HepG2 (cell line): ENCODE data around the gene ANKRD36C. TPM values are rescaled to one million over a fixed set of nuclear protein-coding genes. Genes with fewer than 3 reads are reported as not detected.
A peak's percentile ranks its signal among the peaks of the same experiment; 100 is the strongest.
"Not testable (repeated sequence)": the region's sequence is repeated elsewhere in the genome, so short reads cannot be mapped to it uniquely, and the experiment has no call there.

Experiments used
- ATAC-seq: fragments of 200-7000 bp; cut with Tn5 transposase; 3 replicates; pipeline ENCODE4 v1.9.1; 2020; ENCODE audit warnings: mild to moderate bottlenecking, moderate library complexity
- BruUV-seq: library from RNA; stranded (reverse); fragments of 400-500 nt; replicated peaks from 2 replicates; lab custom pipeline; 2021; lab: Mats Ljungman, UMichigan
- CTCF ChIA-PET: fragments of 300-600 bp; formaldehyde crosslinking; extraction: SDS; loops from one replicate; lab custom pipeline; 2021; ENCODE audit warnings: low total read pairs, inconsistent platforms, low intra/inter-chr PET ratio; lab: Yijun Ruan, JAX
- POLR2A ChIA-PET: fragments of 350-600 bp; sonication (Branson Sonifier 250); formaldehyde crosslinking; loops from one replicate; lab custom pipeline; 2020; ENCODE audit warnings: antibody characterized with exemption, inconsistent platforms; lab: Yijun Ruan, JAX
- DNase-seq: peaks from one replicate; pipeline ENCODE4 v3.0.0-alpha.2; 2015; ENCODE audit warnings: low spot score
- FAIRE-seq: peaks from 3 replicates; lab custom pipeline; 2011; peaks lifted over from hg19 to GRCh38; lab: Jason Lieb, UNC
- H2AFZ ChIP-seq: one replicate; pipeline ENCODE4 v1.6.1; 2011; ENCODE audit warnings: low read length, inconsistent platforms
- H3K27ac ChIP-seq: fragments of 300-600 bp; 3 replicates; pipeline ENCODE4 v1.8.0; 2011; ENCODE audit warnings: mixed run types, mild to moderate bottlenecking, mixed read lengths, low read length, inconsistent platforms; ENCODE audit not compliant: insufficient read depth; ENCODE audit errors: extremely low read length
- H3K27me3 ChIP-seq, 2 experiments: fragments of 200-600 bp in 1 of 2; 2 replicates in 1 of 2; 3 replicates in 1 of 2; pipeline versions ENCODE4 v1.6.0 to v1.8.0; 2011; ENCODE audit warnings: low read length in 2 of 2, mild to moderate bottlenecking in 2 of 2, moderate library complexity in 2 of 2, inconsistent platforms in 1 of 2; ENCODE audit not compliant: insufficient read depth in 2 of 2, control insufficient read depth in 1 of 2
- H3K36me3 ChIP-seq, 2 experiments: fragments of 200-600 bp in 1 of 2; replicated peaks in 1 of 2; 2 replicates in 1 of 2; 3 replicates in 1 of 2; pipeline versions ENCODE4 v1.5.1 to v1.8.0; 2011; ENCODE audit warnings: low read length in 2 of 2, inconsistent platforms in 1 of 2; ENCODE audit not compliant: insufficient read depth in 2 of 2, control insufficient read depth in 1 of 2
- H3K4me1 ChIP-seq: 2 replicates; pipeline ENCODE4 v1.5.1; 2012; ENCODE audit warnings: low read length, inconsistent platforms; ENCODE audit not compliant: insufficient read depth
- H3K4me2 ChIP-seq: 2 replicates; pipeline ENCODE4 v1.6.0; 2011; ENCODE audit warnings: low read depth, low read length, inconsistent platforms
- H3K4me3 ChIP-seq, 3 experiments: fragments of 200-600 bp in 1 of 3; sonication (generic), shearing (Covaris generic) in 1 of 3; replicated peaks in 1 of 3; 2 replicates each; pipeline ENCODE4 v1.5.1; 2011 to 2016; ENCODE audit warnings: low read length in 3 of 3, inconsistent platforms in 2 of 3, low read depth in 2 of 3, mild to moderate bottlenecking in 2 of 3, control low read depth in 1 of 3, mixed read lengths in 1 of 3; ENCODE audit not compliant: insufficient read depth in 1 of 3
- H3K79me2 ChIP-seq: one replicate; pipeline ENCODE4 v1.6.1; 2011; ENCODE audit warnings: low read length, inconsistent platforms; ENCODE audit not compliant: insufficient read depth
- H3K9ac ChIP-seq: 2 replicates; pipeline ENCODE4 v1.6.0; 2011; ENCODE audit warnings: mild to moderate bottlenecking, low read depth, low read length, inconsistent platforms; ENCODE audit not compliant: insufficient read depth
- H3K9me3 ChIP-seq: 2 replicates; pipeline ENCODE4 v1.5.1; 2012; ENCODE audit warnings: mild to moderate bottlenecking, low read length
- H4K20me1 ChIP-seq: 2 replicates; pipeline ENCODE4 v1.6.0; 2011; ENCODE audit warnings: inconsistent platforms, mild to moderate bottlenecking, low read length, moderate library complexity; ENCODE audit not compliant: insufficient read depth
- FOXA3 ChIP-seq: IDR thresholded peaks from 2 replicates; pipeline ENCODE4 v1.6.1; 2016; ENCODE audit warnings: missing genetic modification reagents, missing compliant biosample characterization
- FOXK1 ChIP-seq: sonication (generic); formaldehyde crosslinking; IDR thresholded peaks from 2 replicates; pipeline ENCODE4 v1.4.0; 2020; ENCODE audit warnings: low read depth, missing genetic modification reagents, borderline replicate concordance
- HOXA9 ChIP-seq: sonication (generic); formaldehyde crosslinking; IDR thresholded peaks from 2 replicates; pipeline ENCODE4 v1.8.1; 2022; ENCODE audit warnings: missing genetic modification reagents, mild to moderate bottlenecking, moderate library complexity, borderline replicate concordance
- KDM4B ChIP-seq: sonication (generic); formaldehyde crosslinking; IDR thresholded peaks from 2 replicates; pipeline ENCODE4 v1.4.0; 2020; ENCODE audit warnings: missing genetic modification reagents
- NAIF1 ChIP-seq: sonication (generic); formaldehyde crosslinking; IDR thresholded peaks from 2 replicates; pipeline ENCODE4 v1.5.0; 2020; ENCODE audit warnings: mild to moderate bottlenecking, missing genetic modification reagents, borderline replicate concordance
- NCOA2 ChIP-seq: sonication (generic); formaldehyde crosslinking; IDR thresholded peaks from 2 replicates; pipeline ENCODE4 v1.8.0; 2022; ENCODE audit warnings: inconsistent platforms
- NRL ChIP-seq: sonication (generic); formaldehyde crosslinking; IDR thresholded peaks from 2 replicates; pipeline ENCODE4 v1.5.0; 2020; ENCODE audit warnings: missing genetic modification reagents, mild to moderate bottlenecking, moderate library complexity, borderline replicate concordance
- RXRB ChIP-seq: IDR thresholded peaks from 2 replicates; pipeline ENCODE4 v1.6.1; 2016; ENCODE audit warnings: borderline replicate concordance, missing genetic modification reagents, missing compliant biosample characterization
- SNAPC4 ChIP-seq: sonication (generic); formaldehyde crosslinking; IDR thresholded peaks from 2 replicates; pipeline ENCODE4 v1.4.0; 2020; ENCODE audit warnings: mild to moderate bottlenecking, missing genetic modification reagents
- THAP11 ChIP-seq: IDR thresholded peaks from 2 replicates; pipeline ENCODE4 v1.6.1; 2016; ENCODE audit warnings: missing biosample characterization, missing genetic modification reagents
- YEATS2 ChIP-seq: sonication (generic); formaldehyde crosslinking; IDR thresholded peaks from 2 replicates; pipeline ENCODE4 v1.4.0; 2020; ENCODE audit warnings: missing genetic modification reagents, borderline replicate concordance
- ZFP91 ChIP-seq: sonication (generic); formaldehyde crosslinking; IDR thresholded peaks from 2 replicates; pipeline ENCODE4 v1.9.0; 2022; ENCODE audit warnings: missing genetic modification reagents, mild to moderate bottlenecking, borderline replicate concordance
- ZNF563 ChIP-seq: sonication (generic); formaldehyde crosslinking; IDR thresholded peaks from 2 replicates; pipeline ENCODE4 v1.8.0; 2022; ENCODE audit warnings: mild to moderate bottlenecking, moderate library complexity, missing genetic modification reagents
- WGBS: methylation state at CpG from one replicate; pipeline ENCODE4 v1.1.6; 2017; ENCODE audit warnings: low lambda C conversion rate; 5-methylcytosine and 5-hydroxymethylcytosine counted together
- in situ Hi-C: cut with HindIII; loops from 2 replicates; pipeline ENCODE4 v1.10.0; 2017; ENCODE audit warnings: low pct_unique_long_range_greater_than_20kb; ENCODE audit not compliant: extremely low pct_ligation_motif_present
- intact Hi-C: fragments of 100-400 bp; cut with micrococcal nuclease; formaldehyde crosslinking; loops from one replicate; pipeline ENCODE4 v1.10.0; 2022; ENCODE audit not compliant: unreplicated experiment
- polyA plus RNA-seq, 8 experiments: library from polyadenylated mRNA; depleted of rRNA in 3 of 8; stranded (reverse) in 7 of 8; unstranded in 1 of 8; fragments of >200 nt; fragmentation: Illumina TruSeq in 4 of 8; extraction: Trizol in 4 of 8; gene quantifications; 2 replicates each; pipeline versions ENCODE4 v1.2.1 to v1.2.3, GENCODE V29; 2011 to 2016; ENCODE audit warnings: low read depth in 4 of 8, missing spikeins in 1 of 8, mixed read lengths in 1 of 8; ENCODE audit not compliant: insufficient read depth in 1 of 8
- total RNA-seq, 5 experiments: library from RNA; depleted of rRNA; stranded (reverse); fragments of >200 nt; fragmentation: Illumina TruSeq; extraction: Trizol; gene quantifications; 2 replicates each; pipeline ENCODE4 v1.2.3, GENCODE V29; 2016; ENCODE audit warnings: low read depth in 1 of 5

Gene ANKRD36C
- total and polyA plus RNA-seq, 2 of the 13 experiments (the other 11 are each of a cell fraction or from before 2014, with no cell fraction given), result 5.4 to 36.2 TPM

GRCh38 chr2:95992520-95993272, 1.1 kb upstream of the ANKRD36C start:
- intact Hi-C loops, result loop anchor here (1.0 kb wide), 1 partner anchor 182 kb away; no protein-coding TSS in a partner anchor
- TSS peak; percentile 79 for BruUV-seq
- H3K9ac ChIP-seq, result peak overlapping the region; percentile 90
- 0 out of 2 replicates have a peak, but pooled peaks have one; percentile 38 for TF ChIP-seq KDM4B (CRISPR knock-in tag)
- TF ChIP-seq NAIF1 (CRISPR knock-in tag), result 0 out of 2 replicates have a peak, but pooled peaks have one; percentile 11
- TF ChIP-seq NRL (CRISPR knock-in tag), result 0 out of 2 replicates have a peak, but pooled peaks have one; percentile 9
- 0 out of 2 replicates have a peak, but pooled peaks have one; percentile 3 for TF ChIP-seq SNAPC4 (CRISPR knock-in tag)
- TF ChIP-seq ZNF563, result peak; percentile 12; the same call in 1 of the 2 replicates
- 0 out of 2 replicates have a peak, but pooled peaks have one; percentile 15 for TF ChIP-seq HOXA9 (CRISPR knock-in tag)
- TF ChIP-seq ZFP91, result peak; percentile 32; the same call in 1 of the 2 replicates
- TF ChIP-seq RXRB, result peak; percentile 28; the same call in 1 of the 2 replicates
- TF ChIP-seq NCOA2 (CRISPR knock-in tag), result 0 out of 2 replicates have a peak, but pooled peaks have one; percentile 17
- TF ChIP-seq THAP11, result peak; percentile 31; the same call in 1 of the 2 replicates
- TF ChIP-seq FOXA3, result peak; percentile 37; the same call in 1 of the 2 replicates
- TF ChIP-seq YEATS2 (CRISPR knock-in tag), result peak; percentile 42; the same call in 1 of the 2 replicates
- TF ChIP-seq FOXK1, result peak; percentile 19; the same call in 1 of the 2 replicates

More at GRCh38 chr2:95992520-95993272, 1.1 kb upstream of the ANKRD36C start:
- H3K9me3 ChIP-seq, H3K4me1 ChIP-seq, H3K27me3 ChIP-seq, H4K20me1 ChIP-seq, H3K36me3 ChIP-seq, in situ Hi-C loops, H3K79me2 ChIP-seq: not testable (repeated sequence)
- Histone ChIP-seq H3K27ac (peak overlapping the region; percentile 90), H3K4me2 (peak overlapping the region; percentile 100), H3K4me3 (peak overlapping the region; percentile 83 to 97 (median 95)), H2AFZ (peak overlapping the region; percentile 100)
- ChIA-PET CTCF (interaction anchor here (0.6 to 1.8 kb wide), 5 partner anchors 124 to 515 kb away, joined by 3 to 15 read pairs (median 3); partner anchors contain the start of gene ADRA2B), POLR2A (interaction anchor here (1.0 kb wide), 1 partner anchor 182 kb away, joined by 3 read pairs; no protein-coding TSS in a partner anchor)
- DNase-seq (peak; percentile 38), ATAC-seq (peak; percentile 68), FAIRE-seq (peak; percentile 64)
- 11% methylated on average over 18 of the region's 34 CpGs for WGBS
